ENCODE results near the gene PRKN. TPM values are rescaled to one million over a fixed set of nuclear protein-coding genes. Genes with fewer than 3 reads are reported as not detected.

The PRKN gene
- total RNA-seq, 2 donors from 2014 or later = 10.7 to 21.2 TPM

GRCh38 chr6:161542346-161542980, 1185.1 kb downstream of the PRKN start:
- Histone ChIP-seq H3K9me3 (no peaks in the 10 kb centered on the region), H3K4me1 (replicated peaks) (no peaks in the 10 kb centered on the region), H3K4me3 (no peak overlapping the region), H3K36me3 (no peaks in the 10 kb centered on the region), H3K27ac (no peak overlapping the region), H3K27me3 (replicated peaks; ENCODE audit: insufficient read depth) (no peaks in the 10 kb centered on the region)
- DNase-seq (ENCODE audit: low spot score) = no peak
- TF ChIP-seq POLR2A (IDR thresholded peaks at IDR 0.05) (no peak), POLR2AphosphoS5 (IDR thresholded peaks at IDR 0.05) (no peak), CTCF (IDR thresholded peaks at IDR 0.05) (no peak)
- intact Hi-C loops (cut with DNase I) = no loop called here
- 54% methylated on average over 4 of the region's 4 CpGs for WGBS

- 97% methylated on average over 1 of the region's 1 CpG for WGBS
- no peak overlapping the region for H3K4me3 ChIP-seq
- H3K9me3 ChIP-seq = no peaks in the 10 kb centered on the region
- H3K27ac ChIP-seq = no peak overlapping the region
- intact Hi-C loops (cut with DNase I) = no loop called here
- no peaks in the 10 kb centered on the region for H3K27me3 ChIP-seq (replicated peaks; ENCODE audit: insufficient read depth)
- no peaks in the 10 kb centered on the region for H3K4me1 ChIP-seq (replicated peaks)
- no peaks in the 10 kb centered on the region for H3K36me3 ChIP-seq
- no peak for TF ChIP-seq CTCF (IDR thresholded peaks at IDR 0.05)
- no peak for TF ChIP-seq POLR2A (IDR thresholded peaks at IDR 0.05)
- no peak for TF ChIP-seq POLR2AphosphoS5 (IDR thresholded peaks at IDR 0.05)
- DNase-seq (ENCODE audit: low spot score) = no peak
These were observed 1187.0 kb downstream of the PRKN start for GRCh38 chr6:161540532-161540931.

DNA sequence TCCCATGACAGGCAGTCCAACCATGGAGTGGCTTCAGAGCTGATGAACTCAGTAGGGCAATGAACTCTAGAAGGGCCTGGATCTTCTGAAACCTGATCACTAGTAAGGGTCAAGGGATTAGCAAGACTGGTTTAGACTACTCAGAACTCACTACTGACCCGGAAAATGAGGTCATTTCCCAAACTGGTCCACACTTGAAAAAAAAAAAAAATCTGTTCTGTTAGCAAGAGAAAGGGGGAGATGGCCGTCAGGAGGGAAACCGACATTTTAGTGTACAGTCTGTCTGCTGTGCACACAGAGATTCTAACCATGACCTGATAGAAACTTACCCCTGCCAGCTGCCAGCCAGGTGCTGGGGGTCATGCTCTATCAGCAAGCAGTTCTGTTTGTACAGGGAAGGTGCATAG, 1191.3 kb downstream of the PRKN start:
- Histone ChIP-seq H3K27me3 (replicated peaks; ENCODE audit: insufficient read depth) (no peaks in the 10 kb centered on the region), H3K27ac (no peak overlapping the region), H3K4me3 (no peak overlapping the region), H3K9me3 (no peaks in the 10 kb centered on the region), H3K4me1 (replicated peaks) (no peaks in the 10 kb centered on the region), H3K36me3 (no peaks in the 10 kb centered on the region)
- WGBS = 69% methylated on average over 3 of the region's 3 CpGs
- intact Hi-C loops (cut with DNase I) = no loop called here
- TF ChIP-seq POLR2A (IDR thresholded peaks at IDR 0.05) = no peak
- DNase-seq (ENCODE audit: low spot score) = no peak

DNA sequence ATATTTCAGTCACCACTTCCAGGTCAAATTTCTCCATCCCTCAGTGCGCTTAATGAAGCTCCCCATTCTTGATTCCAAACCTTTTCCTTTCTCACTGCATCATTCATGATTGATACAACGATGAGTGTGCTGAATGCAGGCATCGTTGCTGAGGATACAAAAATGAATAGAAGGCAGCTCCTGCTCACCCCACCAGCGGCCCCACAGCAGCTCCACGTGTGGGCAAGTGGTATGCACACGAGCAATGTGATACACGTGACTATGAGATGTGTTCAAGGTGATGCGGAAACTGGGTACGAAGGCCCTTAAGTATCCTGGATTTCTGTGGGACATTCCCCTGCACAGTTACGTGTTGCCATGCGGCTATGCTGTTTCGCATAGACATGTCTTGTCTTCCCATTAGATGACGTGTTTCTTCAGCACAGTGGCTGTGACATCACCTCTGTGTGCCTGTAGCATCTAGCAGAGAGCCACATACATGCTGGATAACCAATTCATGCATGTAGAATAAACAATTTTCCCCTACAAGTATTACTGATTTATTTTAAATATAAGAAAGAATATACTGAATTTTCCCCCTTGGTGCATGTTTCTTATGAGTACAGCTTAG, 1193.2 kb downstream of the PRKN start:
- Histone ChIP-seq H3K27ac (no peak overlapping the region), H3K27me3 (replicated peaks; ENCODE audit: insufficient read depth) (no peaks in the 10 kb centered on the region), H3K4me3 (no peak overlapping the region), H3K4me1 (replicated peaks) (no peaks in the 10 kb centered on the region), H3K36me3 (no peaks in the 10 kb centered on the region), H3K9me3 (no peaks in the 10 kb centered on the region)
- TF ChIP-seq POLR2AphosphoS5 (IDR thresholded peaks at IDR 0.05) (no peak), CTCF (IDR thresholded peaks at IDR 0.05) (no peak), POLR2A (IDR thresholded peaks at IDR 0.05) (no peak)
- 91% methylated on average over 13 of the region's 13 CpGs for WGBS
- no peak for DNase-seq (ENCODE audit: low spot score)
- intact Hi-C loops (cut with DNase I) = no loop called here

- DNase-seq (ENCODE audit: low spot score) = no peak
- Histone ChIP-seq H3K4me1 (replicated peaks) (no peaks in the 10 kb centered on the region), H3K36me3 (no peaks in the 10 kb centered on the region), H3K27me3 (replicated peaks; ENCODE audit: insufficient read depth) (no peaks in the 10 kb centered on the region), H3K4me3 (no peak overlapping the region), H3K27ac (no peak overlapping the region), H3K9me3 (no peaks in the 10 kb centered on the region)
- no peak for TF ChIP-seq POLR2A (IDR thresholded peaks at IDR 0.05)
- no peak for TF ChIP-seq POLR2AphosphoS5 (IDR thresholded peaks at IDR 0.05)
- TF ChIP-seq CTCF (IDR thresholded peaks at IDR 0.05) = no peak
- 77% methylated on average over 9 of the region's 9 CpGs for WGBS
- intact Hi-C loops (cut with DNase I) = no loop called here
These were observed 1194.3 kb downstream of the PRKN start for GRCh38 chr6:161533266-161533665.
